ENCODE results near the gene PRPF19. TPM values are rescaled to one million over a fixed set of nuclear protein-coding genes. Genes with fewer than 3 reads are reported as not detected.

PRPF19 gene
- total and polyA plus RNA-seq, 2 of the 4 experiments (the other 2 are of a cell fraction), result 29.8 to 50.4 TPM

GRCh38 chr11:60889869-60890311 is 16.5 kb downstream of the PRPF19 start:
- Histone ChIP-seq H4K20me1 (ENCODE audit: insufficient read depth, low read length) (no peaks in the 10 kb centered on the region; the same call in 1 of the 2 replicates), H3K14ac (replicated peaks; ENCODE audit: low read depth, low read length) (no peak overlapping the region), H3K4me2 (ENCODE audit: low read depth, low read length) (no peak overlapping the region), H4K8ac (ENCODE audit: low read depth in 2 of 2, low read length in 2 of 2) (no peak overlapping the region), H2AFZ (replicated peaks; ENCODE audit: low read length, poor library complexity) (no peak overlapping the region), H3K4me3 (ENCODE audit: insufficient read depth, low read depth, low read length) (no peak overlapping the region), H2AK5ac (ENCODE audit: low read depth, low read length) (no peak overlapping the region), H4K91ac (ENCODE audit: insufficient read depth, low read depth, low read length) (no peak overlapping the region), H3K79me1 (ENCODE audit: low read depth in 1 of 2, low read length in 2 of 2) (no peaks in the 10 kb centered on the region; a peak in 1 of 4 replicates), H3K18ac (ENCODE audit: low read depth, low read length) (no peak overlapping the region), H3K9me3 (ENCODE audit: control insufficient read depth, insufficient read depth, low read length) (no peaks in the 10 kb centered on the region), H3K9me1 (ENCODE audit: insufficient read depth, low read length) (no peaks in the 10 kb centered on the region), H3K27me3 (ENCODE audit: control insufficient read depth, insufficient read depth, low read length) (no peaks in the 10 kb centered on the region), H3K4me1 (ENCODE audit: control insufficient read depth, insufficient read depth, low read length) (no peaks in the 10 kb centered on the region), H3K36me3 (ENCODE audit: control insufficient read depth, insufficient read depth, low read length) (peaks cover 9% of the 10 kb centered on the region), H3K9ac (ENCODE audit: low read depth, low read length) (no peak overlapping the region), H3K56ac (ENCODE audit: extremely low read depth, insufficient read depth, low read length) (no peak overlapping the region), H2BK120ac (ENCODE audit: low read depth, low read length) (no peak overlapping the region), H3K4ac (ENCODE audit: low read depth, low read length) (no peak overlapping the region), H2BK20ac (ENCODE audit: low read depth, low read length) (no peak overlapping the region), H3K27ac (ENCODE audit: insufficient read depth, low read length) (no peak overlapping the region), H3K23ac (ENCODE audit: low read depth, low read length) (no peak overlapping the region), H2AK9ac (replicated peaks; ENCODE audit: low read depth, low read length, poor library complexity) (no peak overlapping the region), H4K5ac (ENCODE audit: low read depth, low read length) (no peak overlapping the region), H2BK15ac (ENCODE audit: low read depth, low read length) (no peak overlapping the region), H2BK5ac (ENCODE audit: low read depth, low read length, poor library complexity, severe bottlenecking) (no peak overlapping the region)
- 84% methylated on average over 5 of the region's 6 CpGs; no CpG with 5 or more reads in 1 of the 2 experiments for WGBS, 2 experiments (ENCODE audit: extremely low coverage in 2 of 2, insufficient read length in 1 of 2)
- intact Hi-C loops (cut with micrococcal nuclease), result no loop called here
- BruUV-seq (replicated peaks), result no TSS peak
- dilution Hi-C loops (cut with HindIII; ENCODE audit: low sequenced_read_pairs, unreplicated experiment), result no loop called here
- ChIA-PET POLR2A (ENCODE audit: unreplicated experiment) (no interaction called here), CTCF (interaction anchor here (0.7 to 1.0 kb wide), 3 partner anchors 10 to 58 kb away, joined by 3 to 6 read pairs (median 3); no protein-coding TSS in a partner anchor)
- no peak for DNase-seq
- no peak for ATAC-seq (ENCODE audit: low read depth)
- in situ Hi-C loops (cut with MboI; ENCODE audit: low sequenced_read_pairs), result loop anchor here (5.0 kb wide), 1 partner anchor 53 kb away; no protein-coding TSS in a partner anchor
- TF ChIP-seq BHLHE40 (IDR thresholded peaks at IDR 0.05; ENCODE audit: low read depth, low read length), result no peak
- TF ChIP-seq MAZ (IDR thresholded peaks at IDR 0.05; ENCODE audit: borderline replicate concordance, low read depth, low read length), result no peak
- no peak for TF ChIP-seq FOS (IDR thresholded peaks at IDR 0.05; ENCODE audit: low read depth, low read length)
- no peak for TF ChIP-seq POLR2A (IDR thresholded peaks at IDR 0.05; ENCODE audit: low read depth, low read length)
- TF ChIP-seq MXI1 (IDR thresholded peaks at IDR 0.05; ENCODE audit: borderline replicate concordance, low read depth, low read length), result no peak
- TF ChIP-seq RCOR1 (IDR thresholded peaks at IDR 0.05; ENCODE audit: insufficient replicate concordance, low read length), result no peak
- no peak for TF ChIP-seq CHD1 (IDR thresholded peaks at IDR 0.05; ENCODE audit: low read depth, low read length)
- no peak for TF ChIP-seq RFX5 (IDR thresholded peaks at IDR 0.05; ENCODE audit: low read depth, low read length)
- TF ChIP-seq CTCF (conservative IDR thresholded peaks at IDR 0.05; ENCODE audit: low read depth, low read length), result no peak
- TF ChIP-seq ELK1 (IDR thresholded peaks at IDR 0.05; ENCODE audit: borderline replicate concordance, low read depth, low read length), result no peak
- no peak for TF ChIP-seq SMC3 (IDR thresholded peaks at IDR 0.05; ENCODE audit: low read depth, low read length)
- TF ChIP-seq USF2 (IDR thresholded peaks at IDR 0.05; ENCODE audit: low read depth, low read length), result no peak
- TF ChIP-seq MAFK (IDR thresholded peaks at IDR 0.05; ENCODE audit: low read depth, low read length), result no peak
- no peak for TF ChIP-seq CEBPB (IDR thresholded peaks at IDR 0.05; ENCODE audit: low read depth, low read length)
- TF ChIP-seq NFE2L2 (IDR thresholded peaks at IDR 0.05; ENCODE audit: low read depth, low read length), result no peak
- no peak for TF ChIP-seq RAD21 (IDR thresholded peaks at IDR 0.05; ENCODE audit: low read length)
